Karpas-422 (cell line): ENCODE measurements around the gene CRELD2. TPM values are rescaled to one million over a fixed set of nuclear protein-coding genes. Genes with fewer than 3 reads are reported as not detected.
A peak's percentile ranks its signal among the peaks of the same experiment; 100 is the strongest.

Experiments used
- DNase-seq: peaks from one replicate; pipeline ENCODE4 v3.0.0-alpha.2; 2015
- H2AFZ ChIP-seq: fragments of 200-600 bp; sonication (generic); 2 replicates; pipeline ENCODE4 v1.6.1; 2014; ENCODE audit warnings: antibody characterized with exemption, low read length, mixed read lengths
- H3K27ac ChIP-seq: fragments of 200-600 bp; sonication (generic); 2 replicates; pipeline ENCODE4 v1.5.1; 2014; ENCODE audit warnings: mild to moderate bottlenecking, low read length, moderate library complexity
- H3K27me3 ChIP-seq: fragments of 200-600 bp; sonication (generic); 2 replicates; pipeline ENCODE4 v1.6.1; 2014; ENCODE audit warnings: low read length, mixed read lengths
- H3K36me3 ChIP-seq: fragments of 200-600 bp; sonication (generic); 2 replicates; pipeline ENCODE4 v1.6.1; 2014; ENCODE audit warnings: low read length, mixed read lengths; ENCODE audit not compliant: insufficient read depth
- H3K4me1 ChIP-seq: fragments of 200-600 bp; sonication (generic); 2 replicates; pipeline ENCODE4 v1.6.1; 2014; ENCODE audit warnings: mild to moderate bottlenecking, low read length, mixed read lengths
- H3K4me2 ChIP-seq: fragments of 200-600 bp; sonication (generic); 2 replicates; pipeline ENCODE4 v1.6.1; 2014; ENCODE audit warnings: low read length, low read depth, mild to moderate bottlenecking; ENCODE audit not compliant: poor library complexity, severe bottlenecking
- H3K4me3 ChIP-seq: fragments of 200-600 bp; sonication (generic); 2 replicates; pipeline ENCODE4 v1.5.1; 2014; ENCODE audit warnings: mild to moderate bottlenecking, antibody characterized with exemption, low read length, mixed read lengths
- H3K79me2 ChIP-seq: fragments of 200-600 bp; sonication (generic); 2 replicates; pipeline ENCODE4 v1.6.1; 2014; ENCODE audit warnings: mild to moderate bottlenecking, low read length, mixed read lengths
- H3K9ac ChIP-seq: fragments of 200-600 bp; sonication (generic); 2 replicates; pipeline ENCODE4 v1.6.0; 2014; ENCODE audit warnings: low read length
- H3K9me2 ChIP-seq: fragments of 200-600 bp; sonication (generic), shearing (Covaris generic); replicated peaks from 2 replicates; pipeline ENCODE4 v1.6.0; 2014; ENCODE audit warnings: mild to moderate bottlenecking, low read length, moderate library complexity; ENCODE audit not compliant: insufficient read depth
- H3K9me3 ChIP-seq: fragments of 300-700, 200-600 bp; sonication (generic); 2 replicates; pipeline ENCODE4 v1.6.1; 2014; ENCODE audit warnings: low read length, mixed read lengths
- H4K20me1 ChIP-seq: fragments of 200-600 bp; sonication (generic); 2 replicates; pipeline ENCODE4 v1.6.1; 2014; ENCODE audit warnings: mild to moderate bottlenecking, antibody characterized with exemption, low read length, low read depth; ENCODE audit not compliant: insufficient read depth
- total RNA-seq: library from RNA; depleted of rRNA; stranded (reverse); fragments of >200 nt; shearing (Covaris generic); gene quantifications from 2 replicates; pipeline ENCODE4 v1.2.3, GENCODE V29; 2014; ENCODE audit warnings: low replicate concordance

Gene CRELD2
- total RNA-seq, 1 experiment from 2014 or later, result 12.7 TPM

GRCh38 chr22:49956914-49957825 lies 38.7 kb downstream of the CRELD2 start:
- Histone ChIP-seq H3K9me3 (no peaks in the 10 kb centered on the region), H3K79me2 (peaks cover 7% of the 10 kb centered on the region), H3K27ac (no peak overlapping the region), H2AFZ (no peak overlapping the region), H3K9ac (no peak overlapping the region), H3K9me2 (no peaks in the 10 kb centered on the region), H3K4me3 (no peak overlapping the region), H4K20me1 (peaks cover 7% of the 10 kb centered on the region), H3K4me1 (peaks cover 17% of the 10 kb centered on the region), H3K36me3 (no peaks in the 10 kb centered on the region; the same call in 1 of the 2 replicates), H3K4me2 (no peak overlapping the region), H3K27me3 (no peaks in the 10 kb centered on the region)
- DNase-seq, result no peak

GRCh38 chr22:49957826-49958365 lies 39.5 kb downstream of the CRELD2 start:
- no peaks in the 10 kb centered on the region for H3K9me3 ChIP-seq
- no peak for DNase-seq
- no peak overlapping the region for H3K4me3 ChIP-seq
- H3K4me1 ChIP-seq, result peaks cover 23% of the 10 kb centered on the region
- no peak overlapping the region for H3K4me2 ChIP-seq
- peaks cover 6% of the 10 kb centered on the region for H3K36me3 ChIP-seq
- no peak overlapping the region for H2AFZ ChIP-seq
- peaks cover 14% of the 10 kb centered on the region for H4K20me1 ChIP-seq
- no peaks in the 10 kb centered on the region for H3K9me2 ChIP-seq
- no peak overlapping the region for H3K9ac ChIP-seq
- peaks cover 7% of the 10 kb centered on the region for H3K79me2 ChIP-seq
- no peak overlapping the region for H3K27ac ChIP-seq
- no peaks in the 10 kb centered on the region for H3K27me3 ChIP-seq

GRCh38 chr22:49958366-49958921 lies 40.0 kb downstream of the CRELD2 start:
- Histone ChIP-seq H3K9ac (no peak overlapping the region), H3K4me3 (no peak overlapping the region), H3K4me2 (no peak overlapping the region), H3K9me2 (no peaks in the 10 kb centered on the region), H3K27me3 (no peaks in the 10 kb centered on the region), H2AFZ (no peak overlapping the region), H3K9me3 (no peaks in the 10 kb centered on the region), H3K36me3 (peaks cover 11% of the 10 kb centered on the region), H3K79me2 (peaks cover 7% of the 10 kb centered on the region), H4K20me1 (peaks cover 19% of the 10 kb centered on the region), H3K27ac (no peak overlapping the region), H3K4me1 (peaks cover 23% of the 10 kb centered on the region)
- DNase-seq, result no peak

- Histone ChIP-seq H3K9me3 (no peaks in the 10 kb centered on the region), H3K79me2 (peaks cover 7% of the 10 kb centered on the region), H3K4me3 (peak overlapping the region; percentile 66), H3K4me1 (peaks cover 26% of the 10 kb centered on the region), H3K27ac (no peak overlapping the region), H3K9ac (peak overlapping the region; percentile 91), H2AFZ (no peak overlapping the region), H3K27me3 (no peaks in the 10 kb centered on the region), H4K20me1 (peaks cover 26% of the 10 kb centered on the region), H3K9me2 (no peaks in the 10 kb centered on the region), H3K4me2 (peak overlapping the region; percentile 86), H3K36me3 (peaks cover 15% of the 10 kb centered on the region)
- no peak for DNase-seq
Measured at GRCh38 chr22:49958931-49959781, 40.7 kb downstream of the CRELD2 start.

GRCh38 chr22:49959782-49960158 lies 41.3 kb downstream of the CRELD2 start:
- Histone ChIP-seq H3K4me1 (peaks cover 26% of the 10 kb centered on the region), H3K9me2 (no peaks in the 10 kb centered on the region), H3K4me2 (peak overlapping the region; percentile 86), H2AFZ (peak overlapping the region; percentile 26; the same call in 1 of the 2 replicates), H3K9me3 (no peaks in the 10 kb centered on the region), H3K36me3 (peaks cover 15% of the 10 kb centered on the region), H3K27ac (no peak overlapping the region), H3K27me3 (no peaks in the 10 kb centered on the region), H3K9ac (peak overlapping the region; percentile 91), H3K4me3 (peak overlapping the region; percentile 66), H4K20me1 (peaks cover 33% of the 10 kb centered on the region), H3K79me2 (peaks cover 7% of the 10 kb centered on the region)
- DNase-seq, result no peak

GRCh38 chr22:49960159-49961004 lies 41.9 kb downstream of the CRELD2 start, which contains the start of gene PIM3:
Gene PIM3, plus strand, starts transcription at chr22:49960772. Its CDS starts 176 bp downstream, at chr22:49960948.
- no peak within 1 kb of the TSS for H3K27ac ChIP-seq
- H3K9me3 ChIP-seq, result no peaks in the 10 kb centered on the region
- peaks cover 7% of the 10 kb centered on the region for H3K79me2 ChIP-seq
- peak; percentile 98 for DNase-seq
- peak within 1 kb of the TSS; percentile 91 for H3K9ac ChIP-seq
- H3K4me1 ChIP-seq, result peaks cover 26% of the 10 kb centered on the region
- peak within 1 kb of the TSS; percentile 26 for H2AFZ ChIP-seq
- H4K20me1 ChIP-seq, result peaks cover 39% of the 10 kb centered on the region
- H3K36me3 ChIP-seq, result peaks cover 15% of the 10 kb centered on the region
- H3K27me3 ChIP-seq, result no peaks in the 10 kb centered on the region
- peak within 1 kb of the TSS; percentile 86 for H3K4me2 ChIP-seq
- no peaks in the 10 kb centered on the region for H3K9me2 ChIP-seq
- peak within 1 kb of the TSS; percentile 86 for H3K4me3 ChIP-seq

- H3K4me1 ChIP-seq, result peaks cover 26% of the 10 kb centered on the region
- peaks cover 15% of the 10 kb centered on the region for H3K36me3 ChIP-seq
- peak; percentile 75 for DNase-seq
- peaks cover 7% of the 10 kb centered on the region for H3K79me2 ChIP-seq
- peaks cover 44% of the 10 kb centered on the region for H4K20me1 ChIP-seq
- no peaks in the 10 kb centered on the region for H3K9me3 ChIP-seq
- H2AFZ ChIP-seq, result no peak overlapping the region; the same call in 1 of the 2 replicates
- peak overlapping the region; percentile 91 for H3K9ac ChIP-seq
- peak overlapping the region; percentile 86 for H3K4me3 ChIP-seq
- H3K27me3 ChIP-seq, result no peaks in the 10 kb centered on the region
- H3K27ac ChIP-seq, result no peak overlapping the region
- no peaks in the 10 kb centered on the region for H3K9me2 ChIP-seq
- peak overlapping the region; percentile 78 for H3K4me2 ChIP-seq
Measured at GRCh38 chr22:49961005-49961600, 42.7 kb downstream of the CRELD2 start.
